Activated CD4-positive, alpha-beta T cell treated with anti-CD3 and anti-CD28 coated beads for 36 hours (primary cell): Measurements from ENCODE around the gene ZNF469. TPM values are rescaled to one million over a fixed set of nuclear protein-coding genes. Genes with fewer than 3 reads are reported as not detected.

ENCODE experiments used
- ATAC-seq: fragments of 200-7000 bp; cut with Tn5 transposase; one replicate; pipeline ENCODE4 v1.10.0; 2021; ENCODE audit warnings: mild to moderate bottlenecking, moderate library complexity
- CTCF ChIA-PET: fragments of 350-600 bp; sonication (Branson Sonifier 250); formaldehyde crosslinking; loops from one replicate; lab custom pipeline; 2021; ENCODE audit warnings: antibody characterized with exemption; lab: Charles Lee
- POLR2A ChIA-PET: fragments of 350-600 bp; sonication (Branson Sonifier 250); formaldehyde crosslinking; loops from one replicate; lab custom pipeline; 2021; ENCODE audit warnings: antibody characterized with exemption, inconsistent platforms; lab: Charles Lee
- DNase-seq: peaks from one replicate; pipeline ENCODE4 v3.0.0-alpha.2; 2020
- H3K27ac Mint-ChIP-seq: one replicate; pipeline ENCODE4 v1.8.0; 2021; ENCODE audit warnings: mixed read lengths
- H3K27me3 Mint-ChIP-seq: one replicate; pipeline ENCODE4 v1.8.0; 2021; ENCODE audit warnings: mixed read lengths
- H3K36me3 Mint-ChIP-seq: one replicate; pipeline ENCODE4 v1.8.0; 2021; ENCODE audit warnings: low read depth, mixed read lengths
- H3K4me1 Mint-ChIP-seq: one replicate; pipeline ENCODE4 v1.8.0; 2021; ENCODE audit warnings: mixed read lengths
- H3K4me3 Mint-ChIP-seq: one replicate; pipeline ENCODE4 v1.8.0; 2021; ENCODE audit warnings: mild to moderate bottlenecking, moderate library complexity, mixed read lengths
- H3K9me3 Mint-ChIP-seq: one replicate; pipeline ENCODE4 v1.8.0; 2021; ENCODE audit warnings: low read depth, mixed read lengths
- intact Hi-C, 2 experiments: fragments of 100-400 bp; cut with DNase I in 1 of 2; cut with micrococcal nuclease in 1 of 2; formaldehyde crosslinking; loops; one replicate each; pipeline versions ENCODE4 v1.14.2 to v1.15.1; 2022 to 2024; cut with DNase I, micrococcal nuclease
- total RNA-seq, 2 experiments: library from RNA; stranded (reverse); gene quantifications; one replicate each; pipeline ENCODE4 v1.2.3, GENCODE V29; 2021

Gene ZNF469
- total RNA-seq, 2 experiments from 2014 or later = 0.39 to 0.50 TPM

GRCh38 chr16:88366704-88367047 lies 16.1 kb upstream of the ZNF469 start:
- intact Hi-C loops = no loop called here
- Mint-ChIP-seq H3K27ac (no peak overlapping the region), H3K4me1 (no peaks in the 10 kb centered on the region), H3K36me3 (no peaks in the 10 kb centered on the region), H3K27me3 (peaks cover 15% of the 10 kb centered on the region), H3K9me3 (peaks cover 7% of the 10 kb centered on the region), H3K4me3 (no peak overlapping the region)
- POLR2A ChIA-PET = no interaction called here
- CTCF ChIA-PET = interaction anchor here (0.7 kb wide), 1 partner anchor 26 kb away, joined by 4 read pairs; no protein-coding TSS in a partner anchor
- ATAC-seq (no peak), DNase-seq (no peak)

GRCh38 chr16:88367560-88367959 lies 15.2 kb upstream of the ZNF469 start:
- no peak for ATAC-seq
- no peaks in the 10 kb centered on the region for H3K4me1 Mint-ChIP-seq
- intact Hi-C loops = no loop called here
- peaks cover 7% of the 10 kb centered on the region for H3K9me3 Mint-ChIP-seq
- peaks cover 13% of the 10 kb centered on the region for H3K27me3 Mint-ChIP-seq
- no peak for DNase-seq
- no peak overlapping the region for H3K27ac Mint-ChIP-seq
- no peaks in the 10 kb centered on the region for H3K36me3 Mint-ChIP-seq
- POLR2A ChIA-PET = no interaction called here
- no peak overlapping the region for H3K4me3 Mint-ChIP-seq
- CTCF ChIA-PET = interaction anchor here (0.6 to 0.7 kb wide), 2 partner anchors 25 to 1472 kb away, joined by 3 to 4 read pairs; no protein-coding TSS in a partner anchor

- ChIA-PET POLR2A (no interaction called here), CTCF (no interaction called here)
- Mint-ChIP-seq H3K9me3 (peaks cover 7% of the 10 kb centered on the region), H3K4me1 (no peaks in the 10 kb centered on the region), H3K27me3 (peaks cover 10% of the 10 kb centered on the region), H3K4me3 (no peak overlapping the region), H3K36me3 (no peaks in the 10 kb centered on the region), H3K27ac (no peak overlapping the region)
- ATAC-seq (no peak), DNase-seq (no peak)
- intact Hi-C loops = no loop called here
Observed at GRCh38 chr16:88368036-88368435, 14.7 kb upstream of the ZNF469 start.

- intact Hi-C loops = no loop called here
Observed at GRCh38 chr16:88368994-88369393, 13.8 kb upstream of the ZNF469 start.

GRCh38 chr16:88369447-88370008 lies 13.2 kb upstream of the ZNF469 start:
- ChIA-PET POLR2A (interaction anchor here (0.7 kb wide), 1 partner anchor 241 kb away, joined by 3 read pairs; no protein-coding TSS in a partner anchor), CTCF (interaction anchor here (0.7 kb wide), 1 partner anchor 100 kb away, joined by 4 read pairs; no protein-coding TSS in a partner anchor)
- Mint-ChIP-seq H3K27ac (no peak overlapping the region), H3K4me1 (no peaks in the 10 kb centered on the region), H3K4me3 (no peak overlapping the region), H3K27me3 (peaks cover 4% of the 10 kb centered on the region), H3K36me3 (no peaks in the 10 kb centered on the region), H3K9me3 (no peaks in the 10 kb centered on the region)
- no peak for ATAC-seq
- no peak for DNase-seq
- intact Hi-C loops = no loop called here

More at GRCh38 chr16:88368994-88369393, 13.8 kb upstream of the ZNF469 start:
- ATAC-seq = no peak
- ChIA-PET POLR2A (no interaction called here), CTCF (interaction anchor here (0.7 kb wide), 1 partner anchor 99 kb away, joined by 4 read pairs; no protein-coding TSS in a partner anchor)
- no peak for DNase-seq
- no peak overlapping the region for H3K27ac Mint-ChIP-seq
- no peaks in the 10 kb centered on the region for H3K36me3 Mint-ChIP-seq
- peaks cover 4% of the 10 kb centered on the region for H3K27me3 Mint-ChIP-seq
- peaks cover under 1% of the 10 kb centered on the region for H3K9me3 Mint-ChIP-seq
- no peak overlapping the region for H3K4me3 Mint-ChIP-seq
- H3K4me1 Mint-ChIP-seq = no peaks in the 10 kb centered on the region

- no peaks in the 10 kb centered on the region for H3K36me3 Mint-ChIP-seq
- ATAC-seq (no peak), DNase-seq (no peak)
- ChIA-PET CTCF (no interaction called here), POLR2A (interaction anchor here (0.7 kb wide), 1 partner anchor 240 kb away, joined by 3 read pairs; no protein-coding TSS in a partner anchor)
- H3K4me3 Mint-ChIP-seq = no peak overlapping the region
- intact Hi-C loops = no loop called here
- no peaks in the 10 kb centered on the region for H3K4me1 Mint-ChIP-seq
- no peak overlapping the region for H3K27ac Mint-ChIP-seq
- no peaks in the 10 kb centered on the region for H3K9me3 Mint-ChIP-seq
- no peaks in the 10 kb centered on the region for H3K27me3 Mint-ChIP-seq
Observed at GRCh38 chr16:88370365-88370764, 12.4 kb upstream of the ZNF469 start.

GRCh38 chr16:88372522-88372921 lies 10.2 kb upstream of the ZNF469 start:
- intact Hi-C loops = no loop called here
- ChIA-PET POLR2A (no interaction called here), CTCF (no interaction called here)
- Mint-ChIP-seq H3K27ac (no peak overlapping the region), H3K4me1 (no peaks in the 10 kb centered on the region), H3K27me3 (no peaks in the 10 kb centered on the region), H3K36me3 (no peaks in the 10 kb centered on the region), H3K9me3 (no peaks in the 10 kb centered on the region), H3K4me3 (no peak overlapping the region)
- no peak for ATAC-seq
- no peak for DNase-seq

- Mint-ChIP-seq H3K27ac (no peak overlapping the region), H3K27me3 (no peaks in the 10 kb centered on the region), H3K4me1 (no peaks in the 10 kb centered on the region), H3K36me3 (no peaks in the 10 kb centered on the region), H3K4me3 (no peak overlapping the region), H3K9me3 (no peaks in the 10 kb centered on the region)
- ATAC-seq (no peak), DNase-seq (no peak)
- POLR2A ChIA-PET = no interaction called here
- CTCF ChIA-PET = no interaction called here
- intact Hi-C loops = no loop called here
Observed at GRCh38 chr16:88373211-88373610, 9.5 kb upstream of the ZNF469 start.

GRCh38 chr16:88373927-88374492 lies 8.7 kb upstream of the ZNF469 start:
- ATAC-seq (no peak), DNase-seq (no peak)
- Mint-ChIP-seq H3K4me3 (no peak overlapping the region), H3K27me3 (no peaks in the 10 kb centered on the region), H3K27ac (no peak overlapping the region), H3K36me3 (no peaks in the 10 kb centered on the region), H3K9me3 (no peaks in the 10 kb centered on the region), H3K4me1 (no peaks in the 10 kb centered on the region)
- POLR2A ChIA-PET = no interaction called here
- intact Hi-C loops = no loop called here
- CTCF ChIA-PET = no interaction called here

GRCh38 chr16:88374736-88375135 lies 8.0 kb upstream of the ZNF469 start:
- CTCF ChIA-PET = no interaction called here
- DNase-seq (no peak), ATAC-seq (no peak)
- H3K27me3 Mint-ChIP-seq = no peaks in the 10 kb centered on the region
- H3K4me3 Mint-ChIP-seq = no peak overlapping the region
- H3K4me1 Mint-ChIP-seq = no peaks in the 10 kb centered on the region
- H3K27ac Mint-ChIP-seq = no peak overlapping the region
- no peaks in the 10 kb centered on the region for H3K9me3 Mint-ChIP-seq
- H3K36me3 Mint-ChIP-seq = no peaks in the 10 kb centered on the region
- POLR2A ChIA-PET = no interaction called here
- intact Hi-C loops = no loop called here

GRCh38 chr16:88375236-88375975 lies 7.4 kb upstream of the ZNF469 start:
- Mint-ChIP-seq H3K9me3 (no peaks in the 10 kb centered on the region), H3K27ac (no peak overlapping the region), H3K27me3 (no peaks in the 10 kb centered on the region), H3K4me1 (no peaks in the 10 kb centered on the region), H3K4me3 (no peak overlapping the region), H3K36me3 (no peaks in the 10 kb centered on the region)
- POLR2A ChIA-PET = no interaction called here
- ATAC-seq (no peak), DNase-seq (no peak)
- CTCF ChIA-PET = no interaction called here
- intact Hi-C loops = no loop called here
